CD4-positive, alpha-beta T cell treated with Interleukin-15 for 4 hours (primary cell): ENCODE results near the gene STBD1.
"Not testable (repeated sequence)": the region's sequence is repeated elsewhere in the genome, so short reads cannot be mapped to it uniquely, and the experiment has no call there.

Source experiments
- DNase-seq: peaks from one replicate; pipeline ENCODE4 v3.0.0-alpha.2; 2020; ENCODE audit warnings: low spot score

STBD1 gene

GRCh38 chr4:76283900-76284299 lies 22.6 kb upstream of the STBD1 start:
- no peak for DNase-seq

GRCh38 chr4:76287811-76288210 lies 18.7 kb upstream of the STBD1 start:
- DNase-seq, result not testable (repeated sequence)

DNA sequence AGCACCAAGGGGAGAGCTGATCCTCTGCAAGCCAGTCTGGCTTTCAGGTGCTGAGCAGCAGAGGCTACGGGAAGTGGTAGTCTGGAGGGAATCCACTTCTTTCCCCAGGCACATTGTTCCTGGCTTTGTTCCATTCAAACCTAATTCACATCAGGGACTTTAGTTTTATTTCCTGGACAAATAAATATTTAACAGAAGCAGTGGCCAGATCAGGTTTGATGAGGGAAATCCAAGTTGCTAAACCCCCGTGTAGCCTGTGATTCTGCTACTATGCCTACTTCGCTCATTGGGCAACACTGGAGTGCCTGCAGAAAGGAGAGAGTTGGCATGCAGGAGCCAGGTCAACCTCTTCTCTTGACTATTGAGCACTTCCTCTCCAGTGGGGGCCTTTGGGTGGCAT lies 13.8 kb upstream of the STBD1 start:
- no peak for DNase-seq

DNA sequence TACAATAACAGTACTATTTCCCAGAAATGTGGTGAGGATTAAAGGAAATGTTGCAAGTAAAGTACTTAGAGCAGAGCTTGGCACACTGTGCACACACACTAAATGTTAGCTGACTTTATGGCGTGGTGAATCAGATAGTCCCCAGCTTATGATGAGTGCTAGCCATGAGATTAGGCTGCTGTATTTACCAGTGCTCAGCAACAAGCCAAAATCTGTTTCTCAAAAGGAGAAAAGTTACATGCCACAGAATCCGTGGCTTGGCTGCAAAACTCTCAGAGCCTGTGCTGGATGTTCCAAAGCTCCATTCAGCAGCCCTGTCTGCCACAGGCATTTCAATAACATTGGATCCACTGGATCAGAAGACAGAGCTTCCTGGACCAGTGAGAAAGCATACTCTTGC lies 12.8 kb upstream of the STBD1 start:
- no peak for DNase-seq

GRCh38 chr4:76296286-76296820 lies 10.2 kb upstream of the STBD1 start:
- no peak for DNase-seq

DNA sequence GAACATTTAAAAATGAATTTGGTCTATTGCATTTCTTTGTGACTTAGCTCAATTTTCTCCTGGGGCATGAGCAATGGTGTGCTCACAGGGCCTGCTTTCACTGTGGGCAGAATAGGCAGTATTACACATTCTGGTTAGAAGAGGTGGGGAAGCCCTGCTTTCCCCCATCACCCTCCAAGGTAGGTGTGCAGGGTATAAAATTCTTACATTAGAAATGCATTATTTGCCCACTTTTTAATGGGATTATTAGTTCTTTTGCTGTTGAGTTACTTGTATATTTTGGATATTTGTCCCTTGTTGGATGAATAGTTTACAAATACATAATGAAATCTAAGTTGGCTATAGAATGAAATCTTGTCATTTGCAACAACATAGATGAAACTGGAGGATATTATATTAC lies 8.3 kb upstream of the STBD1 start:
- no peak for DNase-seq

DNA sequence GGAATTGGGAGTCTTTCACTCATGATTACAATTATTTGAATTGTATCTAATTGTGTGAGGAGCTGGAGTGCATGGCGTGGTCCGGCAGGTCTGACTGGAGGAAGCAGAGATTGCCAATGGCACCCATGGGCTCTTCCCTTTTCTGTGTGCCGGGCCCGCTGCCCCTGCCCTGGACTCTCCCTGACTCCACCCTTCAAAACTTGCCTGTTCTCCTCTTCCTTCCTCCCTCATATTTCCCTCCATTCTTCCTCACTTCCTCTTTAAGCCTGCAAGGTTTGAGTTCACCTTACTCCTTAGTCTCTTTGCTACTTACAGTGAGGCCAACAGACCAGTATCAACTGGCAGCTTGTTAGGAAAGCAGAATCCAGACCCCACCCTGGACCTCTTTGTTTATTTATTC lies 6.5 kb upstream of the STBD1 start:
- DNase-seq, result no peak

GRCh38 chr4:76301068-76301774 lies 5.3 kb upstream of the STBD1 start:
- DNase-seq, result no peak

GRCh38 chr4:76301775-76302162 lies 4.8 kb upstream of the STBD1 start:
- DNase-seq, result no peak

GRCh38 chr4:76302826-76303438 lies 3.6 kb upstream of the STBD1 start:
- DNase-seq, result no peak

DNA sequence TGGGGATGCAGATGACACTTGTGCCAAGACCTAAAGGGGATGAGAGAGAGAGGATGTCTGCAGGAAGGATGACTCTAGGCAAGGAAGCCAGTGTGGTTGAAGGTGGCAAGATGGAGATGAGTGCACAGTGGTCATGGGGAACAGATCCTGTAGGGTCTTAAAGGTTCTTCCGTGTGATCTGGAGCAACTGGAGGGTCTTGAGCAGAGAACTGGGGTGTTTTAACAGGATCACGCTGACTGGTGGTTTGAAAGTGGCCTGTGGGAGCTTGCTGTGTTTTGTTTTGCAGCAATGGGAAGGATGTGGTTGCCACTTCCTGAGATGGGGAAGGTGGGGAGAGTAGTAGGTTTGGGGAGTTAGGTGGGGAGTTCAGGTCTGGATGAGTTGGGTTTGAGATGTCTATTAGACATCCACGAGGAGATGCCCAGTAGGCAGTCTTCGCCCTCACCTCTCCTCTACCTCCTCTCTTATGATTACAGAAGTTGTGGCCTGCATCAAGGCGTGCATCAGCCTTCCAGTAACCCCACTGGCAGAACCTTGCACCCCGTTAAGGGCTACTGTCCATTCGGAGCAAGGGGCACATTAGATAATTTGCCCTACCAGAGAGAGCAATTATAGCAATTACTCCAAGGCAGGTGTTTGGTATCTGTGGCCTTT lies 1.4 kb upstream of the STBD1 start:
- peak; percentile 12 for DNase-seq

- DNase-seq, result no peak
Measured at GRCh38 chr4:76306882-76307659, 538 bp downstream of the STBD1 start.

- no peak for DNase-seq
Measured at GRCh38 chr4:76307660-76308014, 1.1 kb downstream of the STBD1 start.

GRCh38 chr4:76308548-76308947 lies 2.0 kb downstream of the STBD1 start:
- no peak for DNase-seq

DNA sequence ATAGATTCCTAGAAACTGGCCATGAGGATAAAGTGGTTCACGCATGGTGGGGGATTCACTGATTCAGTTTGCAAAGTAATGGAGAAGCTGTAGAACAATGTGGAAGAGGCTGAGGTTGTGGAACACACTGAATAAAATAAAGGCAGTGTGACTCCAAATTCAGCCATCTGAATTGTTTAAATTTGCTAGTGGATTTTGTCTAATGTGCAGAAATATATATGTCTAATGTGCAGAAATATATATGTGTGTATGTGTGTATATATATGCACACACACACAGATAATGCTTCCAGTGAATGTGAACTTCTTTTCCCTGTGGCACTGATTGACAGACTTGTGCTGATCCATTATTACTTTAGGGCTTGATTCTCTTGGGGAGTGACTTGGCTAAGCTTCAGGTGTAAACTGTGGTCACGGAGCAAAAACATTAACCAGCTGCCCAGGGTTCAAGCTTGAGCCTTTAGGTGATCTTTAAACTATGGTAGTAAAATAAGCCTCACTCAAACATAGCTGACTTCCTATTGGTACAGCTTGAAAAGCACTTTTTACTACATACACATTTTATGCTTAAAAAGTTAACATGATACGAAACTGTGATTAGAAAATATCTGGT lies 3.5 kb downstream of the STBD1 start:
- no peak for DNase-seq

GRCh38 chr4:76310683-76311082 lies 4.2 kb downstream of the STBD1 start:
- no peak for DNase-seq

GRCh38 chr4:76311896-76312331 lies 5.4 kb downstream of the STBD1 start:
- DNase-seq, result no peak

GRCh38 chr4:76312457-76312856 lies 5.9 kb downstream of the STBD1 start:
- no peak for DNase-seq

GRCh38 chr4:76313547-76313946 lies 7.0 kb downstream of the STBD1 start:
- no peak for DNase-seq

GRCh38 chr4:76315267-76315918 lies 8.9 kb downstream of the STBD1 start:
- DNase-seq, result no peak

DNA sequence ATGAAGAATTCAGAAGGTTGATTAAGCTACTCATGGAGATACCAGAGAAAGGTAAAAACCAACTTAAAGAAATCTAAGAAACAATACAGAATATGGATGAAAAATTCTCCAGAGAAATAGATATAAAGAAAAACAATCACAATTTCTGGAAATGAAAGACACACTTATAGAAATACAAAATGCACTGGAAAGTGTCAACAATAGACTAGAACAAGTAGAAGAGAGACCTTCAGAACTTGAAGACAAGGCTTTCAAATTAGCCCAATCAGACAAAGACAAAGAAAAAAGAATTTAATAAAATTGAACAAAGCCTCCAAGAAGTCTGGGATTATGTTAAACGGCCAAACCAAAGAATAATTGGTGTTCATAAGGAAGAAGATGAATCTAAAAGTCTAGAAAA lies 9.6 kb downstream of the STBD1 start:
- no peak for DNase-seq

GRCh38 chr4:76322236-76322635 lies 15.7 kb downstream of the STBD1 start:
- DNase-seq, result no peak
